Activated CD4-positive, alpha-beta T cell treated with anti-CD3 and anti-CD28 coated beads, Interleukin-2, Interleukin-6, amounts not matched to agents 100 ng/mL and 50 ng/mL, durations not matched to agents 16 hours and 8 hours (primary cell): ENCODE measurements around the gene DPYSL5.
A peak's percentile ranks its signal among the peaks of the same experiment; 100 is the strongest.
"Not testable (repeated sequence)": the region's sequence is repeated elsewhere in the genome, so short reads cannot be mapped to it uniquely, and the experiment has no call there.

ENCODE experiments used
- DNase-seq: peaks from one replicate; pipeline ENCODE4 v3.0.0-alpha.2; 2020

The DPYSL5 gene

GRCh38 chr2:26847655-26848335 lies at the start of gene DPYSL5:
Gene DPYSL5, plus strand, starts transcription at chr2:26848132. Its CDS starts 50,368 bp downstream, at chr2:26898500.
- DNase-seq = peak; percentile 15

- no peak for DNase-seq
Measured at GRCh38 chr2:26801328-26801727, 46.6 kb upstream of the DPYSL5 start.

- DNase-seq = no peak
Measured at GRCh38 chr2:26801796-26802195, 46.1 kb upstream of the DPYSL5 start.

GRCh38 chr2:26805241-26805676 lies 42.7 kb upstream of the DPYSL5 start:
- DNase-seq = no peak

- no peak for DNase-seq
Measured at GRCh38 chr2:26807788-26808460, 40.0 kb upstream of the DPYSL5 start.

GRCh38 chr2:26809211-26809610 lies 38.7 kb upstream of the DPYSL5 start:
- DNase-seq = no peak

- DNase-seq = no peak
Measured at GRCh38 chr2:26809876-26810577, 37.9 kb upstream of the DPYSL5 start.

GRCh38 chr2:26811261-26811660 lies 36.7 kb upstream of the DPYSL5 start:
- no peak for DNase-seq

GRCh38 chr2:26811791-26812694 lies 35.9 kb upstream of the DPYSL5 start:
- no peak for DNase-seq

- no peak for DNase-seq
Measured at GRCh38 chr2:26812731-26813130, 35.2 kb upstream of the DPYSL5 start.

- DNase-seq = not testable (repeated sequence)
Measured at GRCh38 chr2:26814072-26814765, 33.7 kb upstream of the DPYSL5 start.

GRCh38 chr2:26816893-26817292 lies 31.0 kb upstream of the DPYSL5 start:
- no peak for DNase-seq

- no peak for DNase-seq
Measured at GRCh38 chr2:26818255-26818654, 29.7 kb upstream of the DPYSL5 start.

- no peak for DNase-seq
Measured at GRCh38 chr2:26818972-26819371, 29.0 kb upstream of the DPYSL5 start.

GRCh38 chr2:26820932-26821331 lies 27.0 kb upstream of the DPYSL5 start:
- DNase-seq = no peak

- DNase-seq = no peak
Measured at GRCh38 chr2:26822877-26823276, 25.1 kb upstream of the DPYSL5 start.

- no peak for DNase-seq
Measured at GRCh38 chr2:26838121-26838906, 9.6 kb upstream of the DPYSL5 start.

GRCh38 chr2:26840937-26841610 lies 6.9 kb upstream of the DPYSL5 start:
- no peak for DNase-seq

GRCh38 chr2:26843041-26843440 lies 4.9 kb upstream of the DPYSL5 start:
- DNase-seq = no peak

- no peak for DNase-seq
Measured at GRCh38 chr2:26845021-26845420, 2.9 kb upstream of the DPYSL5 start.
